NCI-H1417 (cell line): ENCODE measurements around the gene TMEM272.

Source experiments
- DNase-seq, 3 experiments: peaks; one replicate each; lab custom pipeline; 2025; lab: John Stamatoyannopoulos, UW

The TMEM272 gene

GRCh38 chr13:51804295-51805172 lies 40.4 kb downstream of the TMEM272 start:
- DNase-seq = peak in 2 of 3 experiments; percentile 55 to 83

GRCh38 chr13:51803422-51804294 lies 41.3 kb downstream of the TMEM272 start, which contains the start of gene DHRS12:
TSS of gene DHRS12 (minus strand) at chr13:51804163. CDS start at chr13:51799659, 4,504 bp downstream.
- DNase-seq = peak; percentile 92 to 98 (median 95)

GRCh38 chr13:51802631-51803418 lies 42.2 kb downstream of the TMEM272 start:
- peak; percentile 35 to 82 (median 77) for DNase-seq

- peak; percentile 34 to 64 (median 54) for DNase-seq
Observed at GRCh38 chr13:51801631-51802099, 43.3 kb downstream of the TMEM272 start.

GRCh38 chr13:51800486-51800885 lies 44.5 kb downstream of the TMEM272 start:
- DNase-seq = no peak

- DNase-seq = no peak
Observed at GRCh38 chr13:51799261-51799660, 45.7 kb downstream of the TMEM272 start.

- DNase-seq = peak; percentile 84 to 97 (median 85)
Observed at GRCh38 chr13:51797664-51798488, 47.1 kb downstream of the TMEM272 start.

GRCh38 chr13:51796546-51796945 lies 48.4 kb downstream of the TMEM272 start:
- DNase-seq = no peak

GRCh38 chr13:51795419-51795818 lies 49.6 kb downstream of the TMEM272 start:
- DNase-seq = no peak

GRCh38 chr13:51794964-51795363 lies 50.0 kb downstream of the TMEM272 start:
- peak; percentile 14 to 54 (median 26) for DNase-seq

GRCh38 chr13:51793570-51794271 lies 51.3 kb downstream of the TMEM272 start:
- no peak for DNase-seq

GRCh38 chr13:51786425-51787265 lies 58.3 kb downstream of the TMEM272 start:
- DNase-seq = peak; percentile 9 to 79 (median 75)

GRCh38 chr13:51785712-51786424 lies 59.1 kb downstream of the TMEM272 start:
- DNase-seq = peak; percentile 90 to 99 (median 96)

GRCh38 chr13:51784097-51784496 lies 60.9 kb downstream of the TMEM272 start:
- DNase-seq = no peak

GRCh38 chr13:51783428-51784094 lies 61.4 kb downstream of the TMEM272 start:
- no peak for DNase-seq

GRCh38 chr13:51782026-51782710 lies 62.8 kb downstream of the TMEM272 start:
- DNase-seq = no peak
